ENCODE results near the gene PRPF38B. TPM values are rescaled to one million over a fixed set of nuclear protein-coding genes. Genes with fewer than 3 reads are reported as not detected.
A peak's percentile ranks its signal among the peaks of the same experiment; 100 is the strongest.

Gene PRPF38B
- polyA plus RNA-seq, 2 of the 4 experiments (the other 2 are of a cell fraction) = 38.8 to 41.6 TPM

DNA sequence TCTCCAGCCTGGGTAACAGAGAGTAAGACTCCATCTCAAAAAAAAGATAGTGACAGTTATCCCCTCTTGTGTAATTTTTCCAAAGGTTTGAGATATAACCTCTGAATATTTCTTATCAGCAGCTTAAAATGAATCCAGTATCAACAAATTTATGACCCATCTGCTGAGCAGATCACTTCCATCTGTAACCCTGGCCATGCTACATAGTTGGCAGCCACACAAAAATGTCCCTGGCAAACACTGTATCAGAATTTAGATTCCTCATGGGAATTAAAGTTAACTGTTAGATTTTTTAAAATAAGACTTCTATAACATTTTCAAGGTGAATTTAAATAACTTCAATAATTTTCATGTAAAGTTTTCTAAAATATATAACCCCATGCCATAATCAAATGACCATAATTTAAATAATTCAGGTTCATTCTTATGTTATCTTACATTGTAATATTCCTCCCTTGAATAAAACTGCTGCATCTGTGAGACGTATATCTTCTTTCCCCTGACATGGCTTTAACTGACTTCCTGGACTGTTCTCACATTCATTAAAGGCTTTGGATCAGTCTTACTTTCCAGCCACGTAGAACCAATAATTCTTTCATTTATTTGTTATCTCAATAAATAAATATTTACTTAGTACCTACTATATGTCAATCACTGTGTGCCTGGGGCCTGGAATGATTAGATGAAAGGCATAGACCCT, 5.3 kb upstream of the PRPF38B start:
- ChIA-PET POLR2A (no interaction called here), CTCF (interaction anchor here (0.6 kb wide), 1 partner anchor 42 kb away, joined by 4 read pairs; no protein-coding TSS in a partner anchor)
- FAIRE-seq = no peak
- Histone ChIP-seq H3K4me1 (0 out of 3 replicates have a peak, but pooled peaks cover 4% of the 10 kb centered on the region), H3K4me2 (no peak overlapping the region), H3K4me3 (no peak overlapping the region), H3K9me3 (no peaks in the 10 kb centered on the region), H3K27ac (no peak overlapping the region)
- no peak for ATAC-seq
- TF ChIP-seq, protein P1, sequence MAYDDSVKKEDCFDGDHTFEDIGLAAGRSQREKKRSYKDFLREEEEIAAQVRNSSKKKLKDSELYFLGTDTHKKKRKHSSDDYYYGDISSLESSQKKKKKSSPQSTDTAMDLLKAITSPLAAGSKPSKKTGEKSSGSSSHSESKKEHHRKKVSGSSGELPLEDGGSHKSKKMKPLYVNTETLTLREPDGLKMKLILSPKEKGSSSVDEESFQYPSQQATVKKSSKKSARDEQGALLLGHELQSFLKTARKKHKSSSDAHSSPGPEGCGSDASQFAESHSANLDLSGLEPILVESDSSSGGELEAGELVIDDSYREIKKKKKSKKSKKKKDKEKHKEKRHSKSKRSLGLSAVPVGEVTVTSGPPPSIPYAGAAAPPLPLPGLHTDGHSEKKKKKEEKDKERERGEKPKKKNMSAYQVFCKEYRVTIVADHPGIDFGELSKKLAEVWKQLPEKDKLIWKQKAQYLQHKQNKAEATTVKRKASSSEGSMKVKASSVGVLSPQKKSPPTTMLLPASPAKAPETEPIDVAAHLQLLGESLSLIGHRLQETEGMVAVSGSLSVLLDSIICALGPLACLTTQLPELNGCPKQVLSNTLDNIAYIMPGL (CRISPR knock-in tag; IDR thresholded peaks at IDR 0.05; ENCODE audit: borderline replicate concordance) = no peak
- TF ChIP-seq MAFK (IDR thresholded peaks at IDR 0.05; ENCODE audit: partially characterized antibody) (no peak), HOXB13 (CRISPR knock-in tag; IDR thresholded peaks at IDR 0.05; ENCODE audit: low read depth) (no peak), JUN (IDR thresholded peaks at IDR 0.05) (no peak), TP53 (CRISPR knock-in tag; IDR thresholded peaks at IDR 0.05) (no peak), RAD21 (conservative IDR thresholded peaks at IDR 0.05 in 1 of 2, IDR thresholded peaks at IDR 0.05 in 1 of 2) (no peak), POLR2AphosphoS2 (conservative IDR thresholded peaks at IDR 0.05; ENCODE audit: low read length) (no peak), RFX5 (IDR thresholded peaks at IDR 0.05) (no peak), ZC3H11A (IDR thresholded peaks at IDR 0.05) (no peak)
- 41% methylated on average over 2 of the region's 2 CpGs for WGBS (ENCODE audit: missing lambda C conversion rate)
- DNase-seq (ENCODE audit: low read depth in 1 of 2, low spot score in 1 of 2) = no peak

DNA sequence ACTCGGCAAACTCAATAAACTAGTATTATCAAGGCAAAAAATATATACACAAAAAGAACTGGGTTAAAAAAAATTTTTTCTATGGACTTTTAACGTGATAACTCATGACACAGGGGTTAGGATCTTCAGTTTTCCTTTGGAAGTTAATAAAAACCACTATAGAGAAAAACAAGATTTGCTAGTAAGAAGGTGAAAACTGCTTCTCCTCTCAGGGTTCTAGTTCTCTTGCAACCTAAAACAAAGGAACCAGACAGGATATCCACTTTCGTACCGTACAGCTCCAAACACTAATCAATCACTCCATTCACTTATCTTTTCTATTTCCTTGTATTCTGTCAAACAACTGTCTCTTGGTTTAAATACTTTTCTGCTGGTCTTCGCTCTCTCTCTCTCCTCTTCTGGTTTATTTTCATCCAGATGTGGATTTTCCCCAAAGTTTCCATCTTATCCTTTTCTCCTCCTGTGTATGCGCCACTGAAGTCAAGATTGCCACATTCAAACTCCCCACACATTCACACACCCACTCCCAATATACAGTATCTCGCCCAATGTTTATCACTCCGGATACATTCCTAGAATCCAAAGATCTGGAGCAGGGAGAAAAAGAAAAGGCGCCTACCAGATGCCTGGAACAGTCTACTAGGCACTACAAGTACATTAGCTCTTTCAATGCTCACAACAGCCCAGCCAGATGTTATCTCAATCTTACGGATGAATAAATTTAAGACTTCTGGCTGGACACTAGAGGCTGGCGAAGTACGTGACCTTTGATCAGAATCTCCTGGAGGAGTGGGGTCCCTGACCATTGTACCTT, 775 bp upstream of the PRPF38B start:
- Histone ChIP-seq H3K4me3 (peak overlapping the region; percentile 96), H3K4me1 (peaks cover 19% of the 10 kb centered on the region; the same call in 2 of the 3 replicates), H3K9me3 (no peaks in the 10 kb centered on the region), H3K27ac (peak overlapping the region; percentile 94 to 96), H3K4me2 (peak overlapping the region; percentile 85)
- FAIRE-seq = no peak
- 38% methylated on average over 12 of the region's 12 CpGs for WGBS (ENCODE audit: missing lambda C conversion rate)
- CTCF ChIA-PET = interaction anchor here (1.2 to 2.1 kb wide), 2 partner anchors 53 to 207 kb away, joined by 5 to 8 read pairs; no protein-coding TSS in a partner anchor
- POLR2A ChIA-PET = interaction anchor here (0.8 to 2.7 kb wide), 20 partner anchors 8 to 491 kb away, joined by 3 to 32 read pairs (median 6); partner anchors contain the start of genes EEIG2, GPSM2, HENMT1 and SLC25A24
- peak; percentile 6 to 15; a peak in 4 of 6 replicates for ATAC-seq
- DNase-seq (ENCODE audit: low read depth in 1 of 2, low spot score in 1 of 2) = no peak
- TF ChIP-seq ATOH8 (CRISPR knock-in tag; IDR thresholded peaks at IDR 0.05; ENCODE audit: low read depth) (no peak), MYC (IDR thresholded peaks at IDR 0.05; ENCODE audit: borderline replicate concordance, low read length) (no peak), HOXA7 (CRISPR knock-in tag; IDR thresholded peaks at IDR 0.05) (no peak), ZSCAN20 (CRISPR knock-in tag; IDR thresholded peaks at IDR 0.05) (no peak), CHD2 (IDR thresholded peaks at IDR 0.05; ENCODE audit: low read length, partially characterized antibody) (no peak), KDM1A (IDR thresholded peaks at IDR 0.05; ENCODE audit: low read depth) (no peak), CEBPB (IDR thresholded peaks at IDR 0.05) (no peak), JUNB (IDR thresholded peaks at IDR 0.05) (no peak), HEYL (CRISPR knock-in tag; IDR thresholded peaks at IDR 0.05) (no peak), SREBF2 (IDR thresholded peaks at IDR 0.05) (no peak), HDAC2 (IDR thresholded peaks at IDR 0.05) (no peak), BHLHE40 (IDR thresholded peaks at IDR 0.05; ENCODE audit: low read depth, low read length) (no peak), NR3C1 (IDR thresholded peaks at IDR 0.05) (no peak), FOSL2 (IDR thresholded peaks at IDR 0.05) (no peak), FOSL2 (CRISPR knock-in tag; IDR thresholded peaks at IDR 0.05) (no peak), HOXB5 (CRISPR knock-in tag; IDR thresholded peaks at IDR 0.05) (no peak), NFE2L2 (conservative IDR thresholded peaks at IDR 0.05; ENCODE audit: low read length) (no peak), RFX5 (IDR thresholded peaks at IDR 0.05) (no peak)
- TF ChIP-seq, protein P1 (CRISPR knock-in tag; IDR thresholded peaks at IDR 0.05; ENCODE audit: borderline replicate concordance) = no peak

Data from A549 (cell line).